ENCODE data around the gene FOXO1. TPM values are rescaled to one million over a fixed set of nuclear protein-coding genes. Genes with fewer than 3 reads are reported as not detected.

The FOXO1 gene
- total and polyA plus RNA-seq, 9 of the 15 experiments (the other 6 are each of a cell fraction or from before 2014, with no cell fraction given) = 0.04 to 0.73 (median 0.20) TPM

DNA sequence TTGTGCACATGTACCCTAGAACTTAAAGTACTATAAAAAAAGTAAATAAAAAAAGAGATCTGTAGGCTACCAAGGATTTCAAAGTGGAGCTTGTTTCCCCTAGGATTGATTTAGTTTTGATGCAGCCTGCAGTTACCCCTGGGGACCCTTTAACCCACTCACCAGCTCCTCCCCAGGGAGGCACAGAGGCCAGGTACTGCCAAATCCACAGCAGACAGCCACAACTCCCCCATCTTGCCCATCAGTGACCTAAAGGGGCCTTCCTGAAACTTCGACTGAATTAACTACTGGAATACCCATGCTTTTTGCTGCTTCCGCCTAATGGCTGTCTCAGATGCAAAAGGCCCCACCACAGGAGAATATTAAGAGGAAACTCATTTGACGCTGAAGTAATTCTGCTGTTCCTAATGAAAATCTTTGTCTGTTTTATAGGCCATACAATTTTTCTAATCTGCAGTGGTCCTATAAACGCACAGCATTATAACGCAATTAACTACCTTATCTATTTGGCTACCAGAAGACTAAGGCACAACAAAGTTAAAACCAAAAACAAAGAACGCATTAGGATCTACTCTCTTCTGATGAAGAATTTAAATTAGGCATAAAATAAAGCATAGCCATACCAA is 95.0 kb downstream of the FOXO1 start:
- ChIA-PET CTCF (ENCODE audit: low intra/inter-chr PET ratio) (no interaction called here), POLR2A (no interaction called here)
- in situ Hi-C loops (cut with MboI) = no loop called here
- Histone ChIP-seq H3K9me3 (replicated peaks; ENCODE audit: control insufficient read depth, insufficient read depth, low read depth, low read length) (no peaks in the 10 kb centered on the region), H3K4me3 (no peak overlapping the region), H3K4me1 (replicated peaks in 1 of 2; ENCODE audit: control insufficient read depth in 2 of 2, insufficient read depth in 2 of 2, low read length in 2 of 2) (no peaks in the 10 kb centered on the region), H3K36me3 (ENCODE audit: control insufficient read depth, insufficient read depth, low read length) (no peaks in the 10 kb centered on the region), H3K9ac (ENCODE audit: insufficient read depth in 1 of 2, low read depth in 2 of 2, low read length in 2 of 2) (no peak overlapping the region), H3K79me2 (ENCODE audit: control insufficient read depth, insufficient read depth, low read length) (no peaks in the 10 kb centered on the region), H4K20me1 (replicated peaks; ENCODE audit: control insufficient read depth, insufficient read depth, low read length) (no peaks in the 10 kb centered on the region), H3K4me2 (ENCODE audit: insufficient read depth, low read length) (no peak overlapping the region), H3K27ac (ENCODE audit: extremely low read depth, low read depth, low read length) (no peak overlapping the region), H3K9me1 (ENCODE audit: control insufficient read depth, insufficient read depth, low read length) (no peaks in the 10 kb centered on the region), H3K27me3 (ENCODE audit: control insufficient read depth in 2 of 2, insufficient read depth in 2 of 2, low read length in 2 of 2) (peaks cover 0 to 8% of the 10 kb centered on the region in 2 experiments; a peak in 2 of 5 replicates), H2AFZ (ENCODE audit: low read depth, low read length) (no peak overlapping the region)
- FAIRE-seq (no peak), DNase-seq (ENCODE audit: extremely low read depth in 1 of 4, low spot score in 3 of 4) (no peak), ATAC-seq (no peak)
- TF ChIP-seq TAF1 (IDR thresholded peaks at IDR 0.05; ENCODE audit: control insufficient read depth, extremely low read depth, insufficient read depth, low read length, severe bottlenecking) = no peak
- TF ChIP-seq RUNX1 (IDR thresholded peaks at IDR 0.05; ENCODE audit: low read depth) = no peak
- TF ChIP-seq CEBPG (CRISPR knock-in tag; IDR thresholded peaks at IDR 0.05) = no peak
- no peak for TF ChIP-seq CEBPG (tag; conservative IDR thresholded peaks at IDR 0.05 in 1 of 2, IDR thresholded peaks at IDR 0.05 in 1 of 2)
- TF ChIP-seq, protein P1, sequence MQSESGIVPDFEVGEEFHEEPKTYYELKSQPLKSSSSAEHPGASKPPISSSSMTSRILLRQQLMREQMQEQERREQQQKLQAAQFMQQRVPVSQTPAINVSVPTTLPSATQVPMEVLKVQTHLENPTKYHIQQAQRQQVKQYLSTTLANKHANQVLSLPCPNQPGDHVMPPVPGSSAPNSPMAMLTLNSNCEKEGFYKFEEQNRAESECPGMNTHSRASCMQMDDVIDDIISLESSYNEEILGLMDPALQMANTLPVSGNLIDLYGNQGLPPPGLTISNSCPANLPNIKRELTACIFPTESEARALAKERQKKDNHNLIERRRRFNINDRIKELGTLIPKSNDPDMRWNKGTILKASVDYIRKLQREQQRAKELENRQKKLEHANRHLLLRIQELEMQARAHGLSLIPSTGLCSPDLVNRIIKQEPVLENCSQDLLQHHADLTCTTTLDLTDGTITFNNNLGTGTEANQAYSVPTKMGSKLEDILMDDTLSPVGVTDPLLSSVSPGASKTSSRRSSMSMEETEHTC (IDR thresholded peaks at IDR 0.05) = no peak
- TF ChIP-seq C11orf30 (IDR thresholded peaks at IDR 0.05; ENCODE audit: low read depth) = no peak
- no peak for TF ChIP-seq HMG20A (CRISPR knock-in tag; conservative IDR thresholded peaks at IDR 0.05)
- 3% methylated on average over 6 of the region's 6 CpGs for WGBS (ENCODE audit: insufficient coverage, low coverage, missing lambda C conversion rate)
- intact Hi-C loops (cut with micrococcal nuclease) = no loop called here
- no TSS peak for BruUV-seq (replicated peaks)
